HG03039 (cell line): Measurements from ENCODE around the gene MRPL10.

Source experiments
- ATAC-seq: cut with Tn5 transposase; IDR thresholded peaks from one replicate; pipeline ENCODE4 v1.9.1; 2021; ENCODE audit warnings: mild to moderate bottlenecking, moderate library complexity; ENCODE audit not compliant: unreplicated experiment

Gene MRPL10

GRCh38 chr17:47831003-47831933 is at the start of gene MRPL10, which contains the start of gene LRRC46:
TSS of gene MRPL10 (minus strand) at chr17:47831541. CDS start at chr17:47831511, 30 bp downstream.
TSS of gene LRRC46 (plus strand) at chr17:47831670. CDS start at chr17:47831990, 320 bp downstream.
- ATAC-seq: peak; percentile 72

DNA sequence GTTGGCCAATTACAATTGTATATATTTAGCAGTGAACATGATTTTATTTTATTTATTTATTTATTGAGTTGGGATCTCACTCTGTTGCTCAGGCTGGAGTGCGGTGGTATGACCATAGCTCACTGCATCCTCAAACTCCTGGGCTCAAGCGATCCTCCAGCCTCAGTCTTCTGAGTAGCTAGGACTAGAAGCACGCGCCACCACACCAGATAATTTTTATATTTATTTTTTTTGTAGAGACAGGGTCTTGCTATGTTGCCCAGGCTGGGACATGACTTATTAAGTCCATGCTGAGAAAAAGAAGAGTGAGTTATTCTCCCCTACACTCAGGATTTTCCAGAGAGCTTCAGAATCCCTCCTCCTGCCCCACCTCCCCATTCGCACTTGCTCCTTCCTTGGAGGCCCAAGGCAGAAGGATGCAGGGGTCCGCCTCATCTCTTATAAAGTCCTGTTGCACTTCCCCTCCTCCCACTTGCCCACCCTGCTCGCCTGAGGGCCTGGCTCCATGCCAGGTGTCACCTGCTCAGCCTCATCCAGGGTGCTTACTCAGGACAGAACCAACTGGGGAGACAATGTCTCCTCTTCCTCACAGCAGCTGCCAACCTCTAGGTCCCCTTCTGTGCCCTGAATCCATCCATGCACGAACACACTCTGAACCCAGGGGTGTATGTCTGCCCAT is 48.6 kb upstream of the MRPL10 start:
- ATAC-seq: no peak

- no peak for ATAC-seq
Measured at GRCh38 chr17:47879028-47879585, 47.8 kb upstream of the MRPL10 start.

DNA sequence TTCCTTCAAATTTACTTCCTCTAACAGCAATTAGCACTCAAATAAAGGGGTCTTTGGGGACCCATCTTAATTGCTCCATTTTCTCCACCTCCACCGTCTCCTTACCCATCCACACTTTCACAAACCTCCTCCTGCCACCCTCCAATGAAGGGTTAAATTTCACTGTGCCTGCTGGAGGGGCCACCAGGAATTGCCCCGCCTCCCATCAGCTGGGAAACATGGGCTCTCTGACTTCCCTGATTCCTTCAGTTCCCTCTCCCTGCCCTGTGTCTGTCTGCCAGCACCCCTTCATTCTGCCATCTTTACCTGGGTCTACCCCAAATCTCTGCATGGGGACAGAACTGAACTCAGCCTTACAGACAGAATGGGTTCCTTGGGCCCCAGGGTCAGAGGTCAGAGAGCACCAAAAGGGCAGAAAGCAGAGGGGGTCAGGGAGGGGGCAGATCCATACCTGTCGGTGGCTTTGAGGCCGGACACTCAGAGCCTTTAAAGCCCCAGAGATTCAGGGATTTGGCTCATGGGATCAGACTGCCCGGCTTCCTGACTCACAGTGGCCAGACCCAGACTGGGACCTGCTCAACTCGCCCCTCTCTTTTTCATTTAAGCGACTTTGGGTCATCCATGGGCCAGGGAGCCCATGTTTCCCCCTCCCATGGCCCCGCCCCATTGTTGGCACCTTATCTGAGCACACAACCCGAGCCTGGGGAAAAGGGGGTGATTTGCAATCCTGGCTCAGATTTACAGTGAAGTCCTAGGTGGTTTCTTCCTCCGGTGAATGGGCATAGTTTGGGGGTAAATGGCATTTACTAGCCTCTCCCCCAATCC is 47.1 kb upstream of the MRPL10 start:
- no peak for ATAC-seq

GRCh38 chr17:47877368-47878034 is 46.2 kb upstream of the MRPL10 start:
- no peak for ATAC-seq

DNA sequence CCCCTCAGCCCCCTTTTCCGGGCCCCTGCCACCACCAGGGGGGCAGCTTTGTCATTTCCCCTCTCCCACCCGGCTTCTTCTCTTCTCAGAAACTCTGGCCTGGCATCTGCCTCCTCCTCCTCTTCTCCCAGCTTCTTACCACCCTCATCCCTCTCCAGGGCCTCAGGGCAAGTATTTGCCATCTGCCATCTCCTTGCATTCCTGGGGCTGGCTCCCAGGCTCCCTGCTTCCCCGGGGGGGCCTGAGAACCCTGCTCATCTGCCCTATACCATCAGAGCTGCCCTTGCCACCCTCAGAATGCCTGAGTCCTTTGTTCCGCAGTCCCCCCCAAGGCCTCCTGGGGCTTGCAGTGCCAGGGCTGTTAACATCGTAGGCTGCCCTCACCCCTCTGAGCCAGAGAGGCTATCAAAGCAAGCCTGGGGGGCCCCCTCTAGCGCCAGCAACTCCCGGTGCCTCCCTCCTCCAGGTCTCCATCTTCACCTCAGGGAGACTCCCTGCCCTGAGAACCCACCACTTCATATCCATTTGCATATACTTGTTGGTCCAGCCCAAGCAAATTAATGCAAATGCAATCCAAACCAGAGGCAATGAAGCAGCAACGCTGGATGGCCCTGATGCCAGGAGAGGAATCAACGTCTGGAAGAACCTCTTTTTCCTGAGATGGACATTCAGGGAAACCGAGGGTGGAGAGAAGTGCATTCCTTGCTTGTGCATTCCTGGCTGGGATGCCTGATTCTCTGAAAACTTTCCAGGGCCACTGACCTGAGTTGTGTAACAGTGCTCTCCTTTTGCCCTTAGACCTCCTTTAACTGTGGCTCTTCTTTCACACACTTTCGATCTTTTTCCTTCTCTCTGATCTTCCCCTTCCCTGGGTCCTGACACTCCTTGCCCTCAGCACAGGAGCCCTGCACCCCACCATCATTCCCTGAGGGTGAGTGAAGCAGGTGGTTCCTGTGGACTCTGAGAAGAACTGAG is 44.0 kb upstream of the MRPL10 start:
- ATAC-seq: no peak

DNA sequence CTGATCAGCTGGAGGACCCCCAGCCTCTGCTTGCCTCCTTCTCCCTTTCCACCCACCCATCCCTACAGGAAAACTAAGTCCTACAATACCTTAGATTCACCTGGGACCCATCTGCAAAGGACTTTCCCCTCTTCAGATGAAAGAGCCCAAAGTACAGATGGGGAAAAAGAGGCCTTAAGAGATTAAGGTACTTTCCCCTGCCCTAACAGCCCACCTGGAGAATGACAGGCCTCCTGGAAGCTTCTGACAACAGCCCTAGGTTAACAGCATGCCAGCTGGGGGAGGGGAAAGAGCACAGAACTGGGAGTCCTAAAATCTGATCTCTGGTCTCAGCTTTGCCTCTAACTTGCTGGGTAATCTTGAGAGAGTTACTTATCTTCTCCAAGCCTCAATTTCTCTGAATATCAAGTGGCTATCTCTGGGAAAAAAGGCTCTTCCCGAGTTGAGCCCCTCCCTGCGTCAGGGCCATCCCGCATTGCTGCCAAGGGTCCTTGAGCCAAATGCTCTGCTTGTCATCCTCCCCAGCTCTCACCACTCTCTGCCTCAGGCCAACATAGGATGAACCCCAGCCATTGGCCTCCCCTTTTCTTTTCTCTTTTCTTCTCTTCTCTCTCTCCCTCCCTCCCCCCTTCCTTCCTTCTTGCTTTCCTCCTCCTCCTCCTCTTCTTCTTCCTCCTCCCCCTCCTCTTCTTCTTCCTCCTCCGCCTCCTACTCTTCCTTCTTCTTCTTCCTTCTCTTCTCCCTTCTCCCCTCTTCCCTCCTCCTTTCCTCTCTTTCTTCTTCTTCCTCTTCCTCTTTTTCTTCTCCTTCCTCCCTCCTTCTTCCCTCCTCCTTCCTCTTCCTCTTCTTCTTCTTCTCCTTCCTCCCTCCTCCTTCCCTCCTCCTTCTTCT is 42.1 kb upstream of the MRPL10 start:
- ATAC-seq: no peak

DNA sequence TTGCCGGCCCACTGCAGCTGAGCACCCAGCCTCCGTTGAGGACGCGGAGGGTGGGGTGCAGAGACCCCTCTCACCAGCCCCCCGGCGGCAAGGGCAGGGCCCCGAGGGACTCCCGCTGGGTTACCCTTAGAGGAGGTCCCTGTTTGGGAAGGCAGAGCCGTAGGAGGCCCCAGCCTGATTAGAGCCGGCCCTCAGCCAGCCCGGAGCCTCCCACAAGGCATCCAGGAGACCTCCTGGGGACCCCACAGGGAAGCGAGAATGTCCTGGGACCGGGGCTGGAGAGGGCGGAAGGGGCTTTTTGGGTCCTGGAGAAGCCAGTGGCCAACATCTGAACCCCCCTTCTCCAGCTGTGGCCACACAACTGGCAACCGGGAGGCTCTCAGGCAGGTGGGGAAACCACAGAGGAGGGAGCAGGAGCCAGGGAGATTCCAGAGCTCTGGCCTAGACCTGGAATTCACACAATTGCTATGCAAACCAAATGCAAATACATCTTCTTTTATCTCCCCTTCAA is 41.4 kb upstream of the MRPL10 start:
- no peak for ATAC-seq

DNA sequence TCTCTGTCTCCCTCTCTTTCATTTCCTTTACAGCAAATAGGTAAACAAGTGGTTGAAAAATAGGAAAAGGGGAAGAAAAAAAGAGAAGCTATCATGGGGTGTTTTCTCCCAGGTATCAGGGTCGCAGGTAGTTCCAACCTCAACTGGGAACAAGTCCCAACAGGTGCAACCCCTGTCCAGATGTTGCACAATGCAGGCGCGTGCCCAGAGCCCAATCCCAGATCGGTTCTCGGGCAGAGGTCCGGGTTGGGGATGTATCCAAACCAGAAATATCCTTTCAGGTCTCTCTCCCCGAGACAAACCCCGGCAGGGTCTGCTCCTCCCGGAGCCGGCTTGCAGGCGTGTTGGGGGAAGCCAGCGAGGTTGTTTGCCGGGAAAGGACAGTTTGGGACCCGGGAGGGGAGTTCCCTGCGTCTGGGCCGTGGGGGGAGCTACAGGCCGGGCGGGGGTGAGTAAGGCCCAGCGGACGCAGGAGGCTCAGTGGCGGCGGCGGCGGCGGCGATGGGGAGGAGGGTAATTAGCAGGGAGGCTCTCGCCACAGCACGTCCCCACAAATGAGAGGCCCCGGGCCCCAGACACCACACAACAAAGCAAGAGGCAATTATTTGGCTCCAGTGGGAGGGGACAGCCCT is 40.8 kb upstream of the MRPL10 start:
- ATAC-seq: no peak

DNA sequence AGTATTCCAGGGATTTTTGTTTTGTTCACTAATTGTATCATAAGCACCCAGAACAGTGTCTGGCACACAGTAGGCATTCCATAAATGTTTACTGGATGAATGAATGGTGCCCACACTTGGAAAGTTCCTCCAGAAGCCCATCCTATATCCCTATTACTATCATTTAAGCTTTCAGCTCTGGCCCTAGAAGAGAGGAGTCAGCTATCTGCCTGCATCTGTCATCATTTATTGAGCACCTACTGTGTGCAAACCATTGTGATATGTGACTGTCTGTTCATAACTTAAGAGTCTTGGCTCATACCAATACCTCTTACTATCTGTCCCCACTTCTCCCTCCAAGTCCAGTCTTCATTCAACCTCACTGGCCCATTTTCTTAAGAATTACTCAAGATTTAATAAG is 39.7 kb upstream of the MRPL10 start:
- ATAC-seq: no peak

DNA sequence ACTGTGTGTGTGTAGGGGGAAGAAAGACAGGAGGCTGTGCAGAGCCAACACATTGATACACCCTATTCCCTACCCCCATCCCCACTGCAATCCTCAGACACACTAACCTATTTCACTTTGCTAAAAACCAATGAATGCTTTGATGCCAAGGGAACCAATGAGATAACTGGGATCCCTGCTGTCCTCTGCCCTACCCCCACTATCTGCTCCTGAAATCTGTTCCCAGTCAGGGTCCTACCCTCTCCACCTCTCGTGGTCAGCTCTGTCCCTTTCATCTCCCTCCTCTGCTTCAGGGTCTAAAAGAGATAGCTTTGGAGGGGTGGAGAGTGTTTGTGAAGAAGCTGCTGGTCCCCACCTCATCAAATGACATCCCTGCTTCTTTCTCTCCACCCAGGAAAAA is 38.7 kb upstream of the MRPL10 start:
- ATAC-seq: no peak

- ATAC-seq: no peak
Measured at GRCh38 chr17:47869114-47869513, 37.8 kb upstream of the MRPL10 start.

DNA sequence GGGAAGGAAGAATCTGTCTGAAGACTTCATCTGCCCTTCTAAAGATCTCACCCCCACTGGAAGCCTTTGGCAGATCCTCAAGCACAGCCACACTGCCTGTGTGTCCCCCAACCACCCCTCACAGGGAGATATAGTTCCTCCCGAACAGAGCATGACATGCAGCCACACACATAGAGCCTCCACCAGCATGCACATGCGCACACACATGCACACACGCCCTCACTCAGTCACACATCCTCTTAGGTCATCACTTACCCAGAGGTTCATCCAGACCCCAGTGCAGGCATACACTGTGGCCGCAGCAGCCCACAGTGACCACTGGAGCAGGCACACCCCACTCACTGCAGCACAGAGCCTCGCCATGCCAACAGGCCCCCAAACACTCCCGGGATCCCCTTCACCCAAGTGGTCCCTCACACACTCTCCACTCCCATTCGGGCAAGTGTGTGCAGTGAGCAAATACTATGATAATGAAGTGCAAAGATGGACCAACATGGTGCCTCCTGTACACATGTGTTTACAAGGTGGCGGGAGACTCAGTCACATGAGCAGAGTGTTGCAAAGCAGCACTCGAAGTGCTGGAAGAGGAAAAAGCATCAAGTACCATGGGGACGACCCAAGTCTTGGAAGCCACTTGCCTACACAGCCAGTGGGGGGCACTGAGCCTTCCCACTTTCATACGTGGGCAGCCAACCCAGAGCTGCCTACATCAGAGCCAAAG is 36.6 kb upstream of the MRPL10 start:
- ATAC-seq: no peak

DNA sequence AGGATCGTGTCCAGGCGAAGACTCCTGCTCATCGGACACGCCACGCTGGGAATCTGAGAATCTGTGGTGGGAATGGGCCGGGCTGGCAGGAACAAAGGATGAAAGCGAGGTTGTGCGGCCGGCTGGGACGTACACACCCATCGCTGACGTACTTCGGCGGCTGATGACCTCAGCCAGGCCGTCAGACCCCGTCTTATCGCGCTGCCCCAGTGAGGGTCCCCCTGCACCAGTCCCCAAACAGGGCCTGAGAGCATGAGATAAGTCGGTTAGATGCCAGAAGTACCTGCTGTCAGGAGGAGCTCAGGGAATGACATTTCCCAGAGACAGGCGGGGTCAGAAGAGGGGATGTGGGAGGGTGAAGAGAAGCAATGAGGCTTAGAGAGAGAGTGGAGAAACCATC is 35.6 kb upstream of the MRPL10 start:
- no peak for ATAC-seq

- ATAC-seq: no peak
Measured at GRCh38 chr17:47864791-47865216, 33.5 kb upstream of the MRPL10 start.

GRCh38 chr17:47862621-47863440 is 31.5 kb upstream of the MRPL10 start:
- no peak for ATAC-seq
